Measurements from ENCODE around the gene LRG1.

The LRG1 gene

GRCh38 chr19:4506449-4507149 lies 33.2 kb downstream of the LRG1 start:
- DNase-seq = no peak

GRCh38 chr19:4505570-4506448 lies 34.0 kb downstream of the LRG1 start:
- DNase-seq = no peak

GRCh38 chr19:4504891-4505569 lies 34.8 kb downstream of the LRG1 start:
- DNase-seq = no peak

- DNase-seq = no peak
These were observed 35.5 kb downstream of the LRG1 start for GRCh38 chr19:4504297-4504701.

- DNase-seq = no peak
These were observed 36.0 kb downstream of the LRG1 start for GRCh38 chr19:4503825-4504170.

GRCh38 chr19:4503132-4503824 lies 36.6 kb downstream of the LRG1 start:
- no peak for DNase-seq

GRCh38 chr19:4502282-4503131 lies 37.3 kb downstream of the LRG1 start:
- DNase-seq = no peak

- no peak for DNase-seq
These were observed 38.1 kb downstream of the LRG1 start for GRCh38 chr19:4501691-4502090.

GRCh38 chr19:4500841-4501591 lies 38.8 kb downstream of the LRG1 start:
- no peak for DNase-seq

GRCh38 chr19:4499855-4500254 lies 40.0 kb downstream of the LRG1 start:
- DNase-seq = no peak

GRCh38 chr19:4499318-4499717 lies 40.5 kb downstream of the LRG1 start:
- no peak for DNase-seq

- DNase-seq = no peak
These were observed 41.1 kb downstream of the LRG1 start for GRCh38 chr19:4498694-4499093.

GRCh38 chr19:4497770-4498389 lies 42.0 kb downstream of the LRG1 start:
- DNase-seq = no peak

GRCh38 chr19:4496304-4496703 lies 43.5 kb downstream of the LRG1 start:
- no peak for DNase-seq

- DNase-seq = peak in 1 of 2 experiments; percentile 45
These were observed 44.4 kb downstream of the LRG1 start for GRCh38 chr19:4495471-4495870.

- DNase-seq = no peak
These were observed 45.2 kb downstream of the LRG1 start for GRCh38 chr19:4494691-4495064.

GRCh38 chr19:4493929-4494690 lies 45.7 kb downstream of the LRG1 start:
- no peak for DNase-seq

- no peak for DNase-seq
These were observed 46.5 kb downstream of the LRG1 start for GRCh38 chr19:4493104-4493928.
